ENCODE measurements around the gene WDR72. TPM values are rescaled to one million over a fixed set of nuclear protein-coding genes. Genes with fewer than 3 reads are reported as not detected.

Gene WDR72
- total and polyA plus RNA-seq, 2 of the 13 experiments (the other 11 are each of a cell fraction or from before 2014, with no cell fraction given): 0.21 to 0.60 TPM

GRCh38 chr15:53807501-53807900, 48.0 kb upstream of the WDR72 start:
- H4K20me1 ChIP-seq (ENCODE audit: insufficient read depth, low read length): no peaks in the 10 kb centered on the region
- H3K27me3 ChIP-seq (ENCODE audit: control insufficient read depth in 1 of 2, insufficient read depth in 2 of 2, low read length in 2 of 2): no peaks in the 10 kb centered on the region; a peak in 1 of 5 replicates
- no peaks in the 10 kb centered on the region for H3K36me3 ChIP-seq (replicated peaks in 1 of 2; ENCODE audit: control insufficient read depth in 1 of 2, insufficient read depth in 2 of 2, low read length in 2 of 2)
- no peaks in the 10 kb centered on the region for H3K79me2 ChIP-seq (ENCODE audit: insufficient read depth, low read length)
- TF ChIP-seq RFXANK (CRISPR knock-in tag; IDR thresholded peaks at IDR 0.05): no peak
- TF ChIP-seq MNT (IDR thresholded peaks at IDR 0.05): no peak
- TF ChIP-seq ZFP41 (CRISPR knock-in tag; IDR thresholded peaks at IDR 0.05; ENCODE audit: borderline replicate concordance): no peak
- no peak for TF ChIP-seq SMYD3 (CRISPR knock-in tag; IDR thresholded peaks at IDR 0.05)
- no peak for TF ChIP-seq CHCHD3 (CRISPR knock-in tag; IDR thresholded peaks at IDR 0.05)
- TF ChIP-seq HOXA3 (CRISPR knock-in tag; IDR thresholded peaks at IDR 0.05): no peak
- no peak for TF ChIP-seq ZNF710 (CRISPR knock-in tag; IDR thresholded peaks at IDR 0.05; ENCODE audit: borderline replicate concordance)
- no peak for TF ChIP-seq ZNF75D (CRISPR knock-in tag; IDR thresholded peaks at IDR 0.05; ENCODE audit: borderline replicate concordance)
- no peak for TF ChIP-seq ZSCAN29 (CRISPR knock-in tag; conservative IDR thresholded peaks at IDR 0.05)
- TF ChIP-seq ZNF17 (CRISPR knock-in tag; IDR thresholded peaks at IDR 0.05): no peak
- no peak for TF ChIP-seq ARNTL (CRISPR knock-in tag; IDR thresholded peaks at IDR 0.05)
- no peak for TF ChIP-seq KDM2A (CRISPR knock-in tag; IDR thresholded peaks at IDR 0.05; ENCODE audit: borderline replicate concordance, low read depth)
- TF ChIP-seq ZNF256 (CRISPR knock-in tag; conservative IDR thresholded peaks at IDR 0.05): no peak
- TF ChIP-seq ZBTB38 (CRISPR knock-in tag; IDR thresholded peaks at IDR 0.05): no peak
- H3K4me3 ChIP-seq (replicated peaks in 1 of 3; ENCODE audit: insufficient read depth in 1 of 3, low read depth in 2 of 3, low read length in 3 of 3): no peak overlapping the region
- WGBS (ENCODE audit: low lambda C conversion rate): 40% methylated on average over 1 of the region's 1 CpG
- in situ Hi-C loops (cut with HindIII; ENCODE audit: extremely low pct_ligation_motif_present, low pct_unique_long_range_greater_than_20kb): no loop called here
- no peak overlapping the region for H3K9ac ChIP-seq (ENCODE audit: insufficient read depth, low read depth, low read length)
- ATAC-seq (no peak), FAIRE-seq (no peak), DNase-seq (ENCODE audit: low spot score) (no peak)
- CTCF ChIA-PET (ENCODE audit: low intra/inter-chr PET ratio, low total read pairs): interaction anchor here (1.1 kb wide), 1 partner anchor 1301 kb away, joined by 3 read pairs; no protein-coding TSS in a partner anchor
- POLR2A ChIA-PET: no interaction called here
- no TSS peak for BruUV-seq (replicated peaks)
- no peak overlapping the region for H3K27ac ChIP-seq (ENCODE audit: extremely low read length, insufficient read depth, low read length)
- H3K4me1 ChIP-seq (ENCODE audit: insufficient read depth, low read length): peaks cover 34% of the 10 kb centered on the region
- H2AFZ ChIP-seq (ENCODE audit: low read length): peak overlapping the region; percentile 58
- H3K4me2 ChIP-seq (ENCODE audit: low read depth, low read length): no peak overlapping the region
- intact Hi-C loops (cut with micrococcal nuclease; ENCODE audit: unreplicated experiment): loop anchor here (5.0 kb wide), 1 partner anchor 110 kb away; no protein-coding TSS in a partner anchor
- no peaks in the 10 kb centered on the region for H3K9me3 ChIP-seq (ENCODE audit: low read length)

All from HepG2 (cell line).